Heart left ventricle (tissue), 16 donors: ENCODE data around the gene GNA15. TPM values are rescaled to one million over a fixed set of nuclear protein-coding genes. Genes with fewer than 3 reads are reported as not detected.

Experiments used
- ATAC-seq, 4 donors: fragments of 200-7000 bp; cut with Tn5 transposase; one replicate each; pipeline ENCODE4 v1.9.1; 2020 to 2022; ENCODE audit warnings: moderate library complexity in 4 of 4, mild to moderate bottlenecking in 3 of 4, moderate number of reproducible peaks in 1 of 4
- DNase-seq, 5 donors: peaks; one replicate each; pipeline ENCODE4 v3.0.0-alpha.2; 2020
- H3K27ac ChIP-seq, 12 donors: fragments of 200-600 bp; sonication (generic) in 4 of 12; one replicate each; pipeline versions ENCODE4 v1.5.0 to v1.8.0; 2016 to 2022; ENCODE audit warnings: mild to moderate bottlenecking in 2 of 12
- H3K27me3 ChIP-seq, 9 donors: fragments of 200-600 bp; sonication (generic) in 2 of 9; one replicate each; pipeline versions ENCODE4 v1.5.1 to v1.8.0; 2016 to 2022; ENCODE audit warnings: mild to moderate bottlenecking in 3 of 9
- H3K36me3 ChIP-seq, 9 donors: fragments of 200-600 bp; sonication (generic) in 2 of 9; one replicate each; pipeline versions ENCODE4 v1.5.0 to v1.8.0; 2018 to 2022; ENCODE audit warnings: mild to moderate bottlenecking in 2 of 9
- H3K4me1 ChIP-seq, 12 donors: fragments of 200-600 bp; sonication (generic) in 4 of 12; one replicate each; pipeline versions ENCODE4 v1.5.0 to v1.8.0; 2016 to 2022; ENCODE audit warnings: mild to moderate bottlenecking in 3 of 12
- H3K4me3 ChIP-seq, 12 donors: fragments of 200-600 bp; sonication (generic) in 4 of 12; one replicate each; pipeline versions ENCODE4 v1.5.0 to v1.8.0; 2017 to 2022; ENCODE audit warnings: mild to moderate bottlenecking in 9 of 12, moderate library complexity in 4 of 12
- H3K9me3 ChIP-seq, 12 donors: fragments of 200-600 bp; sonication (generic) in 4 of 12; one replicate each; pipeline versions ENCODE4 v1.5.0 to v1.8.0; 2016 to 2022; ENCODE audit warnings: mild to moderate bottlenecking in 1 of 12
- POLR2A ChIP-seq, 2 donors: fragments of 450-650 bp; IDR thresholded peaks; one replicate each; pipeline ENCODE4 v1.6.1; 2017; ENCODE audit warnings: antibody characterized with exemption in 2 of 2, mild to moderate bottlenecking in 2 of 2, moderate library complexity in 2 of 2
- WGBS, 4 donors: extraction: QIAGEN DNeasy Blood & Tissue Kit in 2 of 4; methylation state at CpG; one replicate each; pipeline versions ENCODE4 v1.1.5 to v1.1.7; 2013 to 2018; 5-methylcytosine and 5-hydroxymethylcytosine counted together
- intact Hi-C, 10 donors: fragments of 100-400 bp; cut with DNase I; formaldehyde crosslinking; loops; one replicate each; pipeline versions ENCODE4 v1.11.1 to v1.14.2; 2022
- polyA plus RNA-seq, 2 donors: library from polyadenylated mRNA; stranded (reverse); fragments of 200-250 nt; gene quantifications; one replicate each; pipeline ENCODE4 v1.2.3, GENCODE V29; 2013
- total RNA-seq, 9 donors: library from RNA; depleted of rRNA in 2 of 9; stranded (reverse); fragments of >200 nt in 2 of 9; fragmentation: NEBNext Ultra II Directional in 3 of 9; extraction: Animal tissue kit (Norgen Biotek cat#: 25700) in 3 of 9; gene quantifications; one replicate each; pipeline versions ENCODE4 v1.1.0 to v1.2.4, GENCODE V29; 2016 to 2023
- TF ChIP-seq, protein P1 (sequence below), 12 donors: fragments of 200-600 bp; sonication (generic) in 4 of 12; IDR thresholded peaks; one replicate each; pipeline versions ENCODE4 v1.5.0 to v1.8.0; 2018 to 2022; ENCODE audit warnings: antibody characterized with exemption in 12 of 12, mild to moderate bottlenecking in 5 of 12
- donor health status: ischemic (EF 13 %, LVEDD 7.1; RV severe dilation, severe dysfunction).
- donor health status: healthy with polysubstance abuse.
- donor health status: DM: no; HTN: yes; CAD: no.
- donor health status: DM: no; HTN: no; CAD: no.
- donor health status: ischemic (EF 25% LVEDD 6.9; RV normal size, moderate dysfunction).
- donor health status: ischemic (EF 25% LVEDD 5.7; RV mildly dilated, moderate dysfunction).
- donor health status: healthy.
- donor health status: DM: yes; HTN: yes; CAD: no.
- donor health status: ischemic (EF 35%, LVEDD 5.7; RV mildly dilated, moderate dysfunction).
- donor health status: nonischemic (EF 11% LVEDD 7.7; RV severe dilation, severe dysfunction).
- donor health status: DM: yes; HTN: yes; CAD: no.
- donor health status: PGD.
- donor health status: ischemic (EF 29% LVEDD 5.4; RV normal size, mild dysfunction).
- donor health status: nonischemic (EF 23%, LVEDD 6.1; RV moderate dilation, normal function).

The GNA15 gene
- total and polyA plus RNA-seq, 11 donors: 0.69 to 15.2 (median 1.7) TPM

DNA sequence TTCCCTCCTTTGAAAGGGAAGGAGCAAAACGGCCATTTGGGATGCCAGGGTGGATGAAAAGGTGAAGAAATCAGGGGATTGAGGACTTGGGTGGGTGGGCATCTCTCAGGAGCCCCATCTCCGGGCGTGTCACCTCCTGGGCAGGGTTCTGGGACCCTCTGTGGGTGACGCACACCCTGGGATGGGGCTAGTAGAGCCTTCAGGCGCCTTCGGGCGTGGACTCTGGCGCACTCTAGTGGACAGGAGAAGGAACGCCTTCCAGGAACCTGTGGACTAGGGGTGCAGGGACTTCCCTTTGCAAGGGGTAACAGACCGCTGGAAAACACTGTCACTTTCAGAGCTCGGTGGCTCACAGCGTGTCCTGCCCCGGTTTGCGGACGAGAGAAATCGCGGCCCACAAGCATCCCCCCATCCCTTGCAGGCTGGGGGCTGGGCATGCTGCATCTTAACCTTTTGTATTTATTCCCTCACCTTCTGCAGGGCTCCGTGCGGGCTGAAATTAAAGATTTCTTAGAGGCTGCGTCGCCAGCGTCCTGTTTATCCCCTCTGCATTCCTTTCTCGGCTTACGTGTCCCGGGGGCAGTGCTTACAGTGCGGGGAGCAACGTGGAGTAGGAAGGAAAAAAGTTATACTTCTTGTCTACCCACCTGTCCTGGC lies 27.5 kb downstream of the GNA15 start:
- peak; percentile 65 to 91 (median 88) for ATAC-seq
- TF ChIP-seq, protein P1, sequence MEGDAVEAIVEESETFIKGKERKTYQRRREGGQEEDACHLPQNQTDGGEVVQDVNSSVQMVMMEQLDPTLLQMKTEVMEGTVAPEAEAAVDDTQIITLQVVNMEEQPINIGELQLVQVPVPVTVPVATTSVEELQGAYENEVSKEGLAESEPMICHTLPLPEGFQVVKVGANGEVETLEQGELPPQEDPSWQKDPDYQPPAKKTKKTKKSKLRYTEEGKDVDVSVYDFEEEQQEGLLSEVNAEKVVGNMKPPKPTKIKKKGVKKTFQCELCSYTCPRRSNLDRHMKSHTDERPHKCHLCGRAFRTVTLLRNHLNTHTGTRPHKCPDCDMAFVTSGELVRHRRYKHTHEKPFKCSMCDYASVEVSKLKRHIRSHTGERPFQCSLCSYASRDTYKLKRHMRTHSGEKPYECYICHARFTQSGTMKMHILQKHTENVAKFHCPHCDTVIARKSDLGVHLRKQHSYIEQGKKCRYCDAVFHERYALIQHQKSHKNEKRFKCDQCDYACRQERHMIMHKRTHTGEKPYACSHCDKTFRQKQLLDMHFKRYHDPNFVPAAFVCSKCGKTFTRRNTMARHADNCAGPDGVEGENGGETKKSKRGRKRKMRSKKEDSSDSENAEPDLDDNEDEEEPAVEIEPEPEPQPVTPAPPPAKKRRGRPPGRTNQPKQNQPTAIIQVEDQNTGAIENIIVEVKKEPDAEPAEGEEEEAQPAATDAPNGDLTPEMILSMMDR (IDR thresholded peaks at IDR 0.05): peak; percentile 87 to 98 (median 94)
- TF ChIP-seq POLR2A (IDR thresholded peaks at IDR 0.05): no peak
- H3K9me3 ChIP-seq: peaks cover 0 to 8% (median 0%) of the 10 kb centered on the region in 12 donors
- peaks cover 0 to 38% (median 0%) of the 10 kb centered on the region in 12 donors for H3K4me1 ChIP-seq
- no peak overlapping the region for H3K27ac ChIP-seq
- no peak overlapping the region for H3K4me3 ChIP-seq
- 6 to 16% (median 12%) methylated on average over 26 to 27 of the region's 27 CpGs for WGBS, 4 donors
- DNase-seq: peak; percentile 51 to 86 (median 67)
- no peaks in the 10 kb centered on the region for H3K27me3 ChIP-seq
- H3K36me3 ChIP-seq: peaks cover 0 to 18% (median 0%) of the 10 kb centered on the region in 9 donors
- intact Hi-C loops: loop anchor here (1.0 to 10.0 kb wide), 15 partner anchors 34 to 279 kb away; no protein-coding TSS in a partner anchor

DNA sequence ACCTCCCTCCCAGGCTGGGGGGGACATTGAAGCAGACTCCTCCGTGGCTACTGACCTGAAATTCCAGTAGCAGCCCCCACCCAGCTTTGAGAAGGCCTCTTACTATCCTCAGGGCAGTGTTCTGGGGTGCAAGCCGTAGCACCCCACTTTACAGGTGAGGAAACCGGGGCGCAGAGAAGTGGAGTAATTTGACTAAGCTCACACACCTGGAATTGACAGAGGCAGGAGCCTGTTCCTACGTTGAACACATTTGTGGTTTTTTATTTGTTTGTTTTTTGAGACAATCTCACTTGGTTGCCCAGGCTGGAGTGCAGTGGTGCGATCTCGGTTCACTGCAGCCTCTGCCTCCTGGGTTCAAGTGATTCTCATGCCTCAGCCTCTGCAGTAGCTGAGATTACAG lies 28.1 kb downstream of the GNA15 start:
- intact Hi-C loops: loop anchor here (1.0 to 10.0 kb wide), 16 partner anchors 35 to 279 kb away; no protein-coding TSS in a partner anchor
- Histone ChIP-seq H3K27me3 (no peaks in the 10 kb centered on the region), H3K36me3 (peaks cover 0 to 17% (median 0%) of the 10 kb centered on the region in 9 donors), H3K4me1 (peaks cover 0 to 38% (median 0%) of the 10 kb centered on the region in 12 donors), H3K27ac (no peak overlapping the region), H3K9me3 (peaks cover 0 to 8% (median 0%) of the 10 kb centered on the region in 12 donors), H3K4me3 (no peak overlapping the region)
- ATAC-seq (no peak), DNase-seq (no peak)
- WGBS, 4 donors: 60 to 72% (median 71%) methylated on average over 7 of the region's 7 CpGs
- TF ChIP-seq, protein P1 (IDR thresholded peaks at IDR 0.05): no peak
- no peak for TF ChIP-seq POLR2A (IDR thresholded peaks at IDR 0.05)

DNA sequence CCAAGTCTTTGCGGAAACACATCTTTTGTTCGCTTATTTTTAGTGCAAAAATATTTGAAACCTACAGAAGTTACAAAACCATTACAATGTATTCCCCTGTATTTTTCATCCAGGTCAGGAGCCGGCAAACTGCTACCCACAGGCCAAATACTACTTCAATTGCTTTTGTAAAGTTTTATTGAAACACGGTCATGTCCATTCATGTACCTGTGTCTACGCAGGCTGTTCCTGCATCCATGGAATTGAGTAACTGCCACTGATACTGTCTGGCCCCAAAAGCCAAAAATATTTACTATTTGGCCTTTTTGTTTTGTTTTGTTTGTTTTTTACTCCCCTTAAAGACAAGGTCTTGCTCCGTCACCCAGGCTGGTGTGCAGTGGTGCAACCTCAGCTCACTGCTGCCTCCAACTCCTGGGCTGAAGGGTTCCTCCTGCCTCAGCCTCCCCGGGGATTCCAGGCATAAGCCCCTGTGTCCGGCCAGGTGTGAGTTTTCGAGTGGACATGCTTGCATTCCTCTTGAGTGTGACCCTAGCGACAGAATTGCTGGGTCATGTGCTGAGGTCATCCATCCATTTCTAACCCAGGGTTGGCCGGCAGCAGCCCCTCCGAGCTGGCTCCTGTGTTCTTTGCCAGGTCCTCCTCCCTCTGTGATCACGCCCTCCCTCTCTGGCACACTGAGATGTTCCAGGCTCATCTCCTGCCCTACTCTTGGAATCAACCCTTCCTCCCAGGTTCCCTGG lies 31.9 kb downstream of the GNA15 start:
- Histone ChIP-seq H3K4me1 (peaks cover 0 to 36% (median 0%) of the 10 kb centered on the region in 12 donors), H3K9me3 (no peaks in the 10 kb centered on the region), H3K36me3 (no peaks in the 10 kb centered on the region), H3K27me3 (no peaks in the 10 kb centered on the region), H3K27ac (no peak overlapping the region), H3K4me3 (no peak overlapping the region)
- intact Hi-C loops: loop anchor here in 2 of 10 donors (10.0 kb wide), 2 partner anchors 213 to 283 kb away; no protein-coding TSS in a partner anchor
- WGBS, 4 donors: 68 to 73% (median 70%) methylated on average over 13 of the region's 13 CpGs
- DNase-seq (no peak), ATAC-seq (no peak)
- TF ChIP-seq, protein P1 (IDR thresholded peaks at IDR 0.05): no peak
- TF ChIP-seq POLR2A (IDR thresholded peaks at IDR 0.05): no peak
